T47D (cell line): Measurements from ENCODE around the gene STPG1.

ENCODE experiments used
- DNase-seq, 2 experiments: peaks; one replicate each; pipeline versions ENCODE4 v3.0.0 to v3.0.0-alpha.2; 2011 to 2012; ENCODE audit warnings: low read depth in 1 of 2, low spot score in 1 of 2
- JUND ChIP-seq: IDR thresholded peaks from 2 replicates; pipeline ENCODE4 v1.6.1; 2012; ENCODE audit warnings: low read depth
- in situ Hi-C: cut with HindIII; loops from 2 replicates; pipeline ENCODE4 v1.10.0; 2016; ENCODE audit warnings: low sequenced_read_pairs, low pct_unique_long_range_greater_than_20kb

Gene STPG1

GRCh38 chr1:24441996-24442668 lies 28.6 kb upstream of the STPG1 start:
- TF ChIP-seq JUND, result no peak
- in situ Hi-C loops, result no loop called here
- no peak for DNase-seq

GRCh38 chr1:24441480-24441879 lies 27.9 kb upstream of the STPG1 start:
- no peak for TF ChIP-seq JUND
- no peak for DNase-seq
- in situ Hi-C loops, result no loop called here

- DNase-seq, result no peak
- TF ChIP-seq JUND, result no peak
- in situ Hi-C loops, result no loop called here
Measured at GRCh38 chr1:24440436-24440835, 26.9 kb upstream of the STPG1 start.

- TF ChIP-seq JUND, result no peak
- in situ Hi-C loops, result no loop called here
- no peak for DNase-seq
Measured at GRCh38 chr1:24438423-24438901, 24.9 kb upstream of the STPG1 start.

- in situ Hi-C loops, result no loop called here
- DNase-seq, result no peak
- no peak for TF ChIP-seq JUND
Measured at GRCh38 chr1:24437631-24438396, 24.2 kb upstream of the STPG1 start.

GRCh38 chr1:24435782-24436365 lies 22.3 kb upstream of the STPG1 start:
- TF ChIP-seq JUND, result no peak
- in situ Hi-C loops, result no loop called here
- DNase-seq, result no peak

- DNase-seq, result no peak
- TF ChIP-seq JUND, result no peak
- in situ Hi-C loops, result no loop called here
Measured at GRCh38 chr1:24427545-24427862, 13.9 kb upstream of the STPG1 start.

GRCh38 chr1:24426744-24427544 lies 13.4 kb upstream of the STPG1 start:
- TF ChIP-seq JUND, result no peak
- in situ Hi-C loops, result no loop called here

GRCh38 chr1:24425922-24426321 lies 12.3 kb upstream of the STPG1 start:
- DNase-seq, result no peak
- no peak for TF ChIP-seq JUND
- in situ Hi-C loops, result no loop called here

More at GRCh38 chr1:24426744-24427544, 13.4 kb upstream of the STPG1 start:
- no peak for DNase-seq

- TF ChIP-seq JUND, result no peak
- in situ Hi-C loops, result no loop called here
Measured at GRCh38 chr1:24425441-24425840, 11.9 kb upstream of the STPG1 start.

GRCh38 chr1:24424990-24425389 lies 11.4 kb upstream of the STPG1 start:
- DNase-seq, result no peak
- no peak for TF ChIP-seq JUND
- in situ Hi-C loops, result no loop called here

More at GRCh38 chr1:24425441-24425840, 11.9 kb upstream of the STPG1 start:
- no peak for DNase-seq

- in situ Hi-C loops, result no loop called here
- no peak for TF ChIP-seq JUND
- no peak for DNase-seq
Measured at GRCh38 chr1:24424207-24424606, 10.6 kb upstream of the STPG1 start.
